SK-N-SH (cell line): Measurements from ENCODE around the gene RIC3. TPM values are rescaled to one million over a fixed set of nuclear protein-coding genes. Genes with fewer than 3 reads are reported as not detected.

Experiments used
- CTCF ChIA-PET: fragments of 300-600, 350-600 bp; formaldehyde crosslinking; extraction: SDS; loops from one replicate; lab custom pipeline; 2021; lab: Yijun Ruan, JAX
- POLR2A ChIA-PET: fragments of 350-600 bp; sonication (Branson Sonifier 250); formaldehyde crosslinking; extraction: SDS; loops from one replicate; lab custom pipeline; 2020; ENCODE audit warnings: antibody characterized with exemption, inconsistent platforms; lab: Yijun Ruan, JAX
- DNase-seq: peaks from one replicate; pipeline ENCODE4 v3.0.0; 2012
- H2AFZ ChIP-seq: fragments of 200-600 bp; sonication (generic); 2 replicates; pipeline ENCODE4 v1.8.1; 2016; ENCODE audit warnings: antibody characterized with exemption, mild to moderate bottlenecking, low read depth
- H3F3A ChIP-seq: fragments of 200-600 bp; sonication (generic); replicated peaks from 2 replicates; pipeline ENCODE3; 2016; ENCODE audit warnings: antibody characterized with exemption, mild to moderate bottlenecking; ENCODE audit not compliant: insufficient read depth
- H3K27ac ChIP-seq, 2 experiments: fragments of 200-500 bp in 1 of 2; fragments of 200-600 bp in 1 of 2; sonication (Bioruptor generic) in 1 of 2; sonication (generic), shearing (Covaris generic) in 1 of 2; 2 replicates each; pipeline versions ENCODE4 v1.5.1 to v1.6.1; 2014 to 2016; ENCODE audit warnings: low read depth in 2 of 2, inconsistent platforms in 1 of 2, low read length in 1 of 2, mild to moderate bottlenecking in 1 of 2, mixed read lengths in 1 of 2
- H3K27me3 ChIP-seq: fragments of 200-600 bp; sonication (generic), shearing (Covaris generic); 2 replicates; pipeline ENCODE4 v1.6.1; 2016; ENCODE audit warnings: mixed run types; ENCODE audit not compliant: insufficient read depth
- H3K36me3 ChIP-seq, 2 experiments: fragments of 200-500 bp in 1 of 2; fragments of 200-600 bp in 1 of 2; sonication (Bioruptor generic) in 1 of 2; sonication (generic) in 1 of 2; replicated peaks in 1 of 2; 2 replicates each; pipeline versions ENCODE3 to v1.5.1; 2014 to 2016; ENCODE audit warnings: low read length in 1 of 2, mild to moderate bottlenecking in 1 of 2; ENCODE audit not compliant: insufficient read depth in 2 of 2, control insufficient read depth in 1 of 2
- H3K4me1 ChIP-seq, 2 experiments: fragments of 200-500 bp in 1 of 2; fragments of 200-600 bp in 1 of 2; sonication (Bioruptor generic) in 1 of 2; sonication (generic), shearing (Covaris generic) in 1 of 2; 2 replicates each; pipeline versions ENCODE4 v1.5.1 to v1.6.1; 2014 to 2016; ENCODE audit warnings: low read depth in 1 of 2, low read length in 1 of 2, mixed run types in 1 of 2; ENCODE audit not compliant: insufficient read depth in 2 of 2, control insufficient read depth in 1 of 2
- H3K4me2 ChIP-seq: fragments of 200-600 bp; sonication (generic), shearing (Covaris generic); 2 replicates; pipeline ENCODE4 v1.6.1; 2017; ENCODE audit warnings: mixed run types
- H3K4me3 ChIP-seq, 2 experiments: fragments of 200-500 bp in 1 of 2; fragments of 200-600 bp in 1 of 2; sonication (Bioruptor generic) in 1 of 2; sonication (generic), shearing (Covaris generic) in 1 of 2; 2 replicates each; pipeline versions ENCODE4 v1.5.1 to v1.8.1; 2014 to 2016; ENCODE audit warnings: low read depth in 2 of 2, inconsistent platforms in 1 of 2, low read length in 1 of 2, mild to moderate bottlenecking in 1 of 2, mixed read lengths in 1 of 2, moderate library complexity in 1 of 2
- H3K79me2 ChIP-seq: fragments of 200-600 bp; sonication (generic); 2 replicates; pipeline ENCODE4 v1.8.1; 2017; ENCODE audit warnings: mild to moderate bottlenecking; ENCODE audit not compliant: insufficient read depth
- H3K9ac ChIP-seq: fragments of 200-600 bp; sonication (generic); 2 replicates; pipeline ENCODE4 v1.6.1; 2017; ENCODE audit warnings: mixed run types
- H3K9me2 ChIP-seq: fragments of 200-600 bp; sonication (generic); 2 replicates; pipeline ENCODE4 v1.6.1; 2017; ENCODE audit warnings: mixed run types
- H3K9me3 ChIP-seq: fragments of 200-600 bp; sonication (generic); 2 replicates; pipeline ENCODE4 v1.6.1; 2017; ENCODE audit warnings: mixed run types, mild to moderate bottlenecking, moderate library complexity
- H4K20me1 ChIP-seq: fragments of 200-600 bp; sonication (generic); 2 replicates; pipeline ENCODE4 v1.6.1; 2017; ENCODE audit warnings: mild to moderate bottlenecking, mixed run types; ENCODE audit not compliant: insufficient read depth
- CHD2 ChIP-seq: fragments of 150-350 bp; IDR thresholded peaks from 2 replicates; pipeline ENCODE4 v1.6.1; 2018; ENCODE audit warnings: low read length; ENCODE audit not compliant: partially characterized antibody
- EP300 ChIP-seq, 2 experiments: IDR thresholded peaks; 2 replicates each; pipeline versions ENCODE4 v1.4.0 to v1.6.1; 2012; ENCODE audit warnings: borderline replicate concordance in 1 of 2, low read depth in 1 of 2, low read length in 1 of 2
- FOSL2 ChIP-seq: IDR thresholded peaks from 2 replicates; pipeline ENCODE4 v1.4.0; 2012; ENCODE audit warnings: low read depth, mild to moderate bottlenecking, moderate library complexity, borderline replicate concordance
- FOXJ3 ChIP-seq: sonication (generic); formaldehyde crosslinking; IDR thresholded peaks from 2 replicates; pipeline ENCODE4 v1.5.1; 2020; ENCODE audit warnings: mild to moderate bottlenecking, missing genetic modification reagents
- GABPA ChIP-seq: IDR thresholded peaks from 2 replicates; pipeline ENCODE4 v1.4.0; 2012; ENCODE audit warnings: low read depth, mild to moderate bottlenecking
- GATA2 ChIP-seq: sonication (generic); formaldehyde crosslinking; IDR thresholded peaks from 2 replicates; pipeline ENCODE4 v1.5.0; 2020; ENCODE audit warnings: mild to moderate bottlenecking, missing genetic modification reagents
- MEF2A ChIP-seq: IDR thresholded peaks from 2 replicates; pipeline ENCODE4 v1.4.0; 2012; ENCODE audit warnings: low read depth, borderline replicate concordance
- MXI1 ChIP-seq: IDR thresholded peaks from 2 replicates; pipeline ENCODE4 v1.6.1; 2012; ENCODE audit warnings: mild to moderate bottlenecking, low read depth, low read length, improper control_type of control experiment
- NFIC ChIP-seq: IDR thresholded peaks from 2 replicates; pipeline ENCODE4 v1.4.0; 2012; ENCODE audit warnings: borderline replicate concordance
- RAD21 ChIP-seq: IDR thresholded peaks from 2 replicates; pipeline ENCODE4 v1.6.1; 2012; ENCODE audit warnings: mild to moderate bottlenecking, low read length
- RCOR1 ChIP-seq: fragments of 150-350 bp; IDR thresholded peaks from 2 replicates; pipeline ENCODE4 v1.6.1; 2017; ENCODE audit warnings: antibody characterized with exemption, low read length
- RFX5 ChIP-seq: IDR thresholded peaks from 2 replicates; pipeline ENCODE4 v1.6.1; 2012; ENCODE audit warnings: mild to moderate bottlenecking, improper control_type of control experiment, low read length
- RXRA ChIP-seq: IDR thresholded peaks from 2 replicates; pipeline ENCODE4 v1.4.0; 2012; ENCODE audit warnings: low read depth, mild to moderate bottlenecking, borderline replicate concordance
- TAF1 ChIP-seq: IDR thresholded peaks from 2 replicates; pipeline ENCODE4 v1.6.1; 2012; ENCODE audit warnings: low read depth, mild to moderate bottlenecking, low read length, moderate library complexity, borderline replicate concordance
- TCF12 ChIP-seq: IDR thresholded peaks from 2 replicates; pipeline ENCODE4 v1.4.0; 2012
- YY1 ChIP-seq: IDR thresholded peaks from 2 replicates; pipeline ENCODE4 v1.4.0; 2012; ENCODE audit warnings: low read depth, mild to moderate bottlenecking
- WGBS: methylation state at CpG from one replicate; pipeline ENCODE4 v1.1.6; 2017; ENCODE audit warnings: low lambda C conversion rate; 5-methylcytosine and 5-hydroxymethylcytosine counted together
- polyA plus RNA-seq, 3 experiments: library from polyadenylated mRNA; depleted of rRNA; stranded (reverse); fragments of >200 nt; gene quantifications; 2 replicates each; pipeline ENCODE4 v1.2.3, GENCODE V29; 2012
- TF ChIP-seq, protein P1 (sequence below): IDR thresholded peaks from 2 replicates; pipeline ENCODE4 v1.6.1; 2012; ENCODE audit warnings: mild to moderate bottlenecking, low read depth, low read length, moderate library complexity
- TF ChIP-seq, protein P2 (sequence below): fragments of 200-600 bp; sonication (generic); IDR thresholded peaks from 2 replicates; pipeline ENCODE4 v1.6.1; 2017; ENCODE audit warnings: antibody characterized with exemption, mild to moderate bottlenecking, moderate library complexity
- TF ChIP-seq, protein P3 (sequence below): fragments of 150-350 bp; IDR thresholded peaks from 2 replicates; pipeline ENCODE4 v1.6.1; 2017; ENCODE audit warnings: antibody characterized with exemption, low read length, low read depth, borderline replicate concordance
- TF ChIP-seq, protein P4 (sequence below): IDR thresholded peaks from 2 replicates; pipeline ENCODE4; 2012

The RIC3 gene
- polyA plus RNA-seq, 1 of the 3 experiments (the other 2 are of a cell fraction): 0.54 TPM

DNA sequence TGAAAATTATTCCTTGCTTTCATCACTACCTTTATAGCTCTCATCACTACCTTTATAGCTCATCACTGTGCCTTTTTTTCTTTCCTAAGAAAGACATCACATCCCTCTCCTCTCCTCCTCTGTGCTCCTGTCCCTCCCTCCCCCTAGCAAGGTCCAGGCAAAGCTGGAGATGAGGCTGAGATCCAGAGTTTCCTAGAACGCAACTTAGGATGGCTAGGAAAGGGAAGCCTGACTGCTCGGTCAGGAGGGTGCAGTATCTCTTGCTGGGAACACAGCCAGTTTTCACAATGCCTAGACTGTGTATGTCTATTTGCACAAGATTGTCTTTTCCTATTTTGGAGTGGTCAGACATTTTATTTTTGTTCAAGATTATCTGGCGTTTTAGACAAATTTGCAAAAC, 63.2 kb downstream of the RIC3 start:
- no peak for DNase-seq
- Histone ChIP-seq H4K20me1 (no peaks in the 10 kb centered on the region), H3K4me3 (no peak overlapping the region), H3K9ac (no peak overlapping the region), H3K36me3 (peaks cover 4 to 70% of the 10 kb centered on the region in 2 experiments), H3K9me3 (no peaks in the 10 kb centered on the region), H3K4me2 (no peak overlapping the region), H3K9me2 (no peaks in the 10 kb centered on the region), H3K79me2 (no peaks in the 10 kb centered on the region), H3K4me1 (peaks cover 0 to 7% of the 10 kb centered on the region in 2 experiments; a peak in 1 of 4 replicates), H3F3A (no peaks in the 10 kb centered on the region), H3K27me3 (no peaks in the 10 kb centered on the region), H3K27ac (no peak overlapping the region), H2AFZ (no peak overlapping the region)
- CTCF ChIA-PET: interaction anchor here (1.0 to 23.6 kb wide), 3 partner anchors 16 to 98 kb away, joined by 3 to 574 read pairs (median 176); no protein-coding TSS in a partner anchor
- POLR2A ChIA-PET: no interaction called here
- 91% methylated on average over 3 of the region's 3 CpGs for WGBS
- no peak for TF ChIP-seq YY1
- no peak for TF ChIP-seq RAD21
- no peak for TF ChIP-seq RFX5
- TF ChIP-seq, protein P1, sequence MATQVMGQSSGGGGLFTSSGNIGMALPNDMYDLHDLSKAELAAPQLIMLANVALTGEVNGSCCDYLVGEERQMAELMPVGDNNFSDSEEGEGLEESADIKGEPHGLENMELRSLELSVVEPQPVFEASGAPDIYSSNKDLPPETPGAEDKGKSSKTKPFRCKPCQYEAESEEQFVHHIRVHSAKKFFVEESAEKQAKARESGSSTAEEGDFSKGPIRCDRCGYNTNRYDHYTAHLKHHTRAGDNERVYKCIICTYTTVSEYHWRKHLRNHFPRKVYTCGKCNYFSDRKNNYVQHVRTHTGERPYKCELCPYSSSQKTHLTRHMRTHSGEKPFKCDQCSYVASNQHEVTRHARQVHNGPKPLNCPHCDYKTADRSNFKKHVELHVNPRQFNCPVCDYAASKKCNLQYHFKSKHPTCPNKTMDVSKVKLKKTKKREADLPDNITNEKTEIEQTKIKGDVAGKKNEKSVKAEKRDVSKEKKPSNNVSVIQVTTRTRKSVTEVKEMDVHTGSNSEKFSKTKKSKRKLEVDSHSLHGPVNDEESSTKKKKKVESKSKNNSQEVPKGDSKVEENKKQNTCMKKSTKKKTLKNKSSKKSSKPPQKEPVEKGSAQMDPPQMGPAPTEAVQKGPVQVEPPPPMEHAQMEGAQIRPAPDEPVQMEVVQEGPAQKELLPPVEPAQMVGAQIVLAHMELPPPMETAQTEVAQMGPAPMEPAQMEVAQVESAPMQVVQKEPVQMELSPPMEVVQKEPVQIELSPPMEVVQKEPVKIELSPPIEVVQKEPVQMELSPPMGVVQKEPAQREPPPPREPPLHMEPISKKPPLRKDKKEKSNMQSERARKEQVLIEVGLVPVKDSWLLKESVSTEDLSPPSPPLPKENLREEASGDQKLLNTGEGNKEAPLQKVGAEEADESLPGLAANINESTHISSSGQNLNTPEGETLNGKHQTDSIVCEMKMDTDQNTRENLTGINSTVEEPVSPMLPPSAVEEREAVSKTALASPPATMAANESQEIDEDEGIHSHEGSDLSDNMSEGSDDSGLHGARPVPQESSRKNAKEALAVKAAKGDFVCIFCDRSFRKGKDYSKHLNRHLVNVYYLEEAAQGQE: no peak
- no peak for TF ChIP-seq TCF12
- no peak for TF ChIP-seq GABPA
- TF ChIP-seq NFIC: no peak
- no peak for TF ChIP-seq EP300 (IDR thresholded peaks at IDR 0.05; ENCODE audit: borderline replicate concordance in 1 of 2, low read depth in 1 of 2, low read length in 1 of 2)
- TF ChIP-seq MXI1: no peak
- TF ChIP-seq, protein P2, sequence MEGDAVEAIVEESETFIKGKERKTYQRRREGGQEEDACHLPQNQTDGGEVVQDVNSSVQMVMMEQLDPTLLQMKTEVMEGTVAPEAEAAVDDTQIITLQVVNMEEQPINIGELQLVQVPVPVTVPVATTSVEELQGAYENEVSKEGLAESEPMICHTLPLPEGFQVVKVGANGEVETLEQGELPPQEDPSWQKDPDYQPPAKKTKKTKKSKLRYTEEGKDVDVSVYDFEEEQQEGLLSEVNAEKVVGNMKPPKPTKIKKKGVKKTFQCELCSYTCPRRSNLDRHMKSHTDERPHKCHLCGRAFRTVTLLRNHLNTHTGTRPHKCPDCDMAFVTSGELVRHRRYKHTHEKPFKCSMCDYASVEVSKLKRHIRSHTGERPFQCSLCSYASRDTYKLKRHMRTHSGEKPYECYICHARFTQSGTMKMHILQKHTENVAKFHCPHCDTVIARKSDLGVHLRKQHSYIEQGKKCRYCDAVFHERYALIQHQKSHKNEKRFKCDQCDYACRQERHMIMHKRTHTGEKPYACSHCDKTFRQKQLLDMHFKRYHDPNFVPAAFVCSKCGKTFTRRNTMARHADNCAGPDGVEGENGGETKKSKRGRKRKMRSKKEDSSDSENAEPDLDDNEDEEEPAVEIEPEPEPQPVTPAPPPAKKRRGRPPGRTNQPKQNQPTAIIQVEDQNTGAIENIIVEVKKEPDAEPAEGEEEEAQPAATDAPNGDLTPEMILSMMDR: no peak
- TF ChIP-seq, protein P3, sequence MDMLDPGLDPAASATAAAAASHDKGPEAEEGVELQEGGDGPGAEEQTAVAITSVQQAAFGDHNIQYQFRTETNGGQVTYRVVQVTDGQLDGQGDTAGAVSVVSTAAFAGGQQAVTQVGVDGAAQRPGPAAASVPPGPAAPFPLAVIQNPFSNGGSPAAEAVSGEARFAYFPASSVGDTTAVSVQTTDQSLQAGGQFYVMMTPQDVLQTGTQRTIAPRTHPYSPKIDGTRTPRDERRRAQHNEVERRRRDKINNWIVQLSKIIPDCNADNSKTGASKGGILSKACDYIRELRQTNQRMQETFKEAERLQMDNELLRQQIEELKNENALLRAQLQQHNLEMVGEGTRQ: no peak
- TF ChIP-seq TAF1: no peak
- no peak for TF ChIP-seq FOXJ3
- TF ChIP-seq, protein P4, sequence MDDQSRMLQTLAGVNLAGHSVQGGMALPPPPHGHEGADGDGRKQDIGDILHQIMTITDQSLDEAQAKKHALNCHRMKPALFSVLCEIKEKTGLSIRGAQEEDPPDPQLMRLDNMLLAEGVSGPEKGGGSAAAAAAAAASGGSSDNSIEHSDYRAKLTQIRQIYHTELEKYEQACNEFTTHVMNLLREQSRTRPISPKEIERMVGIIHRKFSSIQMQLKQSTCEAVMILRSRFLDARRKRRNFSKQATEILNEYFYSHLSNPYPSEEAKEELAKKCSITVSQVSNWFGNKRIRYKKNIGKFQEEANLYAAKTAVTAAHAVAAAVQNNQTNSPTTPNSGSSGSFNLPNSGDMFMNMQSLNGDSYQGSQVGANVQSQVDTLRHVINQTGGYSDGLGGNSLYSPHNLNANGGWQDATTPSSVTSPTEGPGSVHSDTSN: no peak
- TF ChIP-seq GATA2 (CRISPR knock-in tag): no peak
- TF ChIP-seq MEF2A: no peak
- no peak for TF ChIP-seq FOSL2
- no peak for TF ChIP-seq RCOR1
- no peak for TF ChIP-seq RXRA
- no peak for TF ChIP-seq CHD2
